Measurements from ENCODE around the gene ERBB4.

GRCh38 chr2:212416086-212416485 is 122.5 kb downstream of the ERBB4 start:
- TF ChIP-seq, protein P1, sequence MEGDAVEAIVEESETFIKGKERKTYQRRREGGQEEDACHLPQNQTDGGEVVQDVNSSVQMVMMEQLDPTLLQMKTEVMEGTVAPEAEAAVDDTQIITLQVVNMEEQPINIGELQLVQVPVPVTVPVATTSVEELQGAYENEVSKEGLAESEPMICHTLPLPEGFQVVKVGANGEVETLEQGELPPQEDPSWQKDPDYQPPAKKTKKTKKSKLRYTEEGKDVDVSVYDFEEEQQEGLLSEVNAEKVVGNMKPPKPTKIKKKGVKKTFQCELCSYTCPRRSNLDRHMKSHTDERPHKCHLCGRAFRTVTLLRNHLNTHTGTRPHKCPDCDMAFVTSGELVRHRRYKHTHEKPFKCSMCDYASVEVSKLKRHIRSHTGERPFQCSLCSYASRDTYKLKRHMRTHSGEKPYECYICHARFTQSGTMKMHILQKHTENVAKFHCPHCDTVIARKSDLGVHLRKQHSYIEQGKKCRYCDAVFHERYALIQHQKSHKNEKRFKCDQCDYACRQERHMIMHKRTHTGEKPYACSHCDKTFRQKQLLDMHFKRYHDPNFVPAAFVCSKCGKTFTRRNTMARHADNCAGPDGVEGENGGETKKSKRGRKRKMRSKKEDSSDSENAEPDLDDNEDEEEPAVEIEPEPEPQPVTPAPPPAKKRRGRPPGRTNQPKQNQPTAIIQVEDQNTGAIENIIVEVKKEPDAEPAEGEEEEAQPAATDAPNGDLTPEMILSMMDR (IDR thresholded peaks at IDR 0.05) = no peak
- TF ChIP-seq POLR2AphosphoS5 (IDR thresholded peaks at IDR 0.05) = no peak

Measured in prostate gland (tissue), 2 donors.